Middle frontal gyrus (tissue), 1 donor: Measurements from ENCODE around the gene BCAS1.

Source experiments
- DNase-seq: peaks from one replicate; pipeline ENCODE4 v3.0.0-alpha.2; 2015; ENCODE audit warnings: low spot score; ENCODE audit errors: extremely low spot score

Gene BCAS1

GRCh38 chr20:53894707-53895384, 175.5 kb downstream of the BCAS1 start:
- no peak for DNase-seq
